Peyer's patch (tissue), 4 donors: ENCODE measurements around the gene NLGN1. TPM values are rescaled to one million over a fixed set of nuclear protein-coding genes. Genes with fewer than 3 reads are reported as not detected.

Experiments used
- DNase-seq, 3 donors: peaks; one replicate each; pipeline ENCODE4 v3.0.0-alpha.2; 2017 to 2019
- H3K27ac ChIP-seq, 4 donors: fragments of 200-600 bp; sonication (generic); one replicate each; pipeline ENCODE4 v1.5.1; 2016 to 2019
- H3K27me3 ChIP-seq, 2 donors: fragments of 200-600 bp; sonication (generic); one replicate each; pipeline ENCODE4 v1.5.1; 2019
- H3K36me3 ChIP-seq, 3 donors: fragments of 200-600 bp; sonication (generic); one replicate each; pipeline ENCODE4 v1.5.1; 2016 to 2019
- H3K4me1 ChIP-seq, 4 donors: fragments of 200-600 bp; sonication (generic); one replicate each; pipeline ENCODE4 v1.5.1; 2016 to 2019
- H3K4me3 ChIP-seq, 4 donors: fragments of 200-600 bp; sonication (generic); 1 replicate in 3 of 4; 2 replicates in 1 of 4; pipeline ENCODE4 v1.5.1; 2016 to 2019; ENCODE audit warnings: mild to moderate bottlenecking in 1 of 4
- H3K9me3 ChIP-seq, 4 donors: fragments of 200-600 bp; sonication (generic); one replicate each; pipeline ENCODE4 v1.5.1; 2016 to 2019; ENCODE audit warnings: mild to moderate bottlenecking in 1 of 4
- POLR2A ChIP-seq, 2 donors: fragments of 450-650 bp; IDR thresholded peaks; one replicate each; pipeline ENCODE4 v1.5.1; 2017; ENCODE audit warnings: antibody characterized with exemption in 2 of 2, mild to moderate bottlenecking in 2 of 2, moderate library complexity in 2 of 2
- total RNA-seq, 4 donors: library from RNA; depleted of rRNA; stranded (reverse); fragments of >200 nt; gene quantifications; one replicate each; pipeline ENCODE4 v1.1.0, GENCODE V29; 2016
- TF ChIP-seq, protein P1 (sequence below), 6 experiments: fragments of 450-650 bp in 4 of 6; fragments of 200-600 bp in 2 of 6; sonication (generic) in 1 of 6; IDR thresholded peaks; one replicate each; pipeline ENCODE4 v1.5.1; 2017 to 2019; ENCODE audit warnings: antibody characterized with exemption in 6 of 6, mild to moderate bottlenecking in 3 of 6, moderate library complexity in 1 of 6

The NLGN1 gene
- total RNA-seq, 4 donors from 2014 or later, result 0.18 to 3.3 (median 1.3) TPM

DNA sequence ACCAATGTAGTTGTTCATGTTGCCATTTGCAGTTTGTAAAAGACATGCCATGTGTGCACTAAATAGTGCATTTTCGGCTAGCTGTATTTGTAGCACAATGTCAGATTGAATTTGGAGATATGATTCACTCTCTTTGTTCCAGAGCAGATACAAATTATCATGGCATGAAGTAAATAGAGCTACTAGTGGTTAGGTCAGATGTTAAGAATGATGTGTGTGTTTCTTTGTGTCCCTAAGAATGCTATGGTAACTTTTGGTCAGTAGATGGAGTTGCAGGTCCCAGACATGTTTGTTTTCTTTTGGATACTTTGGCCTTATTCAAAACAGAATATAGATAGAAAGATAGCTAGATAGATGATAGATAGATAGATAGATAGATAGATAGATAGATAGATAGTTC lies 595.8 kb downstream of the NLGN1 start:
- no peak for DNase-seq

GRCh38 chr3:174000675-174001074 lies 603.1 kb downstream of the NLGN1 start:
- no peaks in the 10 kb centered on the region for H3K27me3 ChIP-seq
- no peak for TF ChIP-seq POLR2A (IDR thresholded peaks at IDR 0.05)
- TF ChIP-seq, protein P1, sequence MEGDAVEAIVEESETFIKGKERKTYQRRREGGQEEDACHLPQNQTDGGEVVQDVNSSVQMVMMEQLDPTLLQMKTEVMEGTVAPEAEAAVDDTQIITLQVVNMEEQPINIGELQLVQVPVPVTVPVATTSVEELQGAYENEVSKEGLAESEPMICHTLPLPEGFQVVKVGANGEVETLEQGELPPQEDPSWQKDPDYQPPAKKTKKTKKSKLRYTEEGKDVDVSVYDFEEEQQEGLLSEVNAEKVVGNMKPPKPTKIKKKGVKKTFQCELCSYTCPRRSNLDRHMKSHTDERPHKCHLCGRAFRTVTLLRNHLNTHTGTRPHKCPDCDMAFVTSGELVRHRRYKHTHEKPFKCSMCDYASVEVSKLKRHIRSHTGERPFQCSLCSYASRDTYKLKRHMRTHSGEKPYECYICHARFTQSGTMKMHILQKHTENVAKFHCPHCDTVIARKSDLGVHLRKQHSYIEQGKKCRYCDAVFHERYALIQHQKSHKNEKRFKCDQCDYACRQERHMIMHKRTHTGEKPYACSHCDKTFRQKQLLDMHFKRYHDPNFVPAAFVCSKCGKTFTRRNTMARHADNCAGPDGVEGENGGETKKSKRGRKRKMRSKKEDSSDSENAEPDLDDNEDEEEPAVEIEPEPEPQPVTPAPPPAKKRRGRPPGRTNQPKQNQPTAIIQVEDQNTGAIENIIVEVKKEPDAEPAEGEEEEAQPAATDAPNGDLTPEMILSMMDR (IDR thresholded peaks at IDR 0.05), result no peak
- H3K36me3 ChIP-seq, result no peaks in the 10 kb centered on the region
- H3K9me3 ChIP-seq, result no peaks in the 10 kb centered on the region
- no peaks in the 10 kb centered on the region for H3K4me1 ChIP-seq
- H3K4me3 ChIP-seq, result no peak overlapping the region
- no peak for DNase-seq
- no peak overlapping the region for H3K27ac ChIP-seq

More for the DNA sequence above, 595.8 kb downstream of the NLGN1 start:
- Histone ChIP-seq H3K9me3 (no peaks in the 10 kb centered on the region), H3K4me1 (no peaks in the 10 kb centered on the region), H3K27me3 (no peaks in the 10 kb centered on the region), H3K36me3 (no peaks in the 10 kb centered on the region), H3K4me3 (no peak overlapping the region), H3K27ac (no peak overlapping the region)
- TF ChIP-seq POLR2A (IDR thresholded peaks at IDR 0.05), result no peak
- TF ChIP-seq, protein P1 (IDR thresholded peaks at IDR 0.05), result peak in 2 of 6 experiments; percentile 15 to 20

DNA sequence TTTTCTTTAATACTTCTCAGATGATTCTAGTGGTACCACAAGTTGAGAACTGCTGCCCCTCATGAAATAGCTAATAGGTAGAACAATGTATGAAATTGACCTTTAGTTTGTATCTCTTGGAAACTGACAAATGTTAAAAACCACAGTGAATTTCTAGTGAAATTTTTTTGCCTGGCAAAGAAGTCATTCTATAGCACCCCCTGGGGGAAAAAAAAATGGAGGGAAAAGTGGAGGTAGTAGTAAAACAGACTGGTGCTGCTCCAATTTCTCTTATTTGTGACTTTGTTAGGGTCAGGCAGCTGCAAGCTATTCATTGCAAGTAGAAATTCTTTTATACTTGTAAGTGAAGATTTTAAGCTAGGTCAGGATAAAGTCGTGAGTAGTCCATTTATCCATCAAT lies 605.0 kb downstream of the NLGN1 start:
- H3K4me1 ChIP-seq, result no peaks in the 10 kb centered on the region
- H3K9me3 ChIP-seq, result no peaks in the 10 kb centered on the region
- TF ChIP-seq POLR2A (IDR thresholded peaks at IDR 0.05), result no peak

GRCh38 chr3:174010907-174011306 lies 613.4 kb downstream of the NLGN1 start:
- Histone ChIP-seq H3K4me1 (no peaks in the 10 kb centered on the region), H3K4me3 (no peak overlapping the region), H3K27ac (no peak overlapping the region), H3K27me3 (no peaks in the 10 kb centered on the region), H3K9me3 (no peaks in the 10 kb centered on the region), H3K36me3 (no peaks in the 10 kb centered on the region)
- DNase-seq, result no peak
- no peak for TF ChIP-seq POLR2A (IDR thresholded peaks at IDR 0.05)
- TF ChIP-seq, protein P1 (IDR thresholded peaks at IDR 0.05), result no peak

More for the DNA sequence above, 605.0 kb downstream of the NLGN1 start:
- Histone ChIP-seq H3K27me3 (no peaks in the 10 kb centered on the region), H3K4me3 (no peak overlapping the region), H3K36me3 (no peaks in the 10 kb centered on the region), H3K27ac (no peak overlapping the region)
- DNase-seq, result no peak

DNA sequence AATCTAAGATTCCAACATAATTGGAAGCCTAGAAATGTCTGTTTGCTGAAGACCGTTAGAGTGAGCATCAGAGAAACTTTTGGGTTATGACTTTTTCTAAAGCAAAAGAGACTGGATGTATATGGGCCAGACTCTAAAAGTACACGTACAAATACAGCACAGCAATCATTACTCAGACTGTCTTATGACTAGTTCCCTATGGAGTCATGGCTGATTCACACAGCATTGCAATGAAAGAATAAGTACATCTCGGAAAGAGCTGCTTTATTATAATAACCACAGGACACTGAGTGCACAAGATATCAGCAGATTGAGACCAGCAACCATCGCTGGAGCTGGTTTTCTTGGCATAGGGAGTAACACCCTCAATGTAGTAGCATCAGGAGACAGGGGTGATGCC lies 618.6 kb downstream of the NLGN1 start:
- H3K27me3 ChIP-seq, result no peaks in the 10 kb centered on the region

GRCh38 chr3:174020156-174020555 lies 622.6 kb downstream of the NLGN1 start:
- H3K36me3 ChIP-seq, result no peaks in the 10 kb centered on the region
- no peaks in the 10 kb centered on the region for H3K9me3 ChIP-seq
- H3K4me3 ChIP-seq, result no peak overlapping the region
- no peaks in the 10 kb centered on the region for H3K4me1 ChIP-seq
- no peak for TF ChIP-seq POLR2A (IDR thresholded peaks at IDR 0.05)
- TF ChIP-seq, protein P1 (IDR thresholded peaks at IDR 0.05), result no peak
- DNase-seq, result no peak
- no peaks in the 10 kb centered on the region for H3K27me3 ChIP-seq
- no peak overlapping the region for H3K27ac ChIP-seq

More for the DNA sequence above, 618.6 kb downstream of the NLGN1 start:
- Histone ChIP-seq H3K9me3 (no peaks in the 10 kb centered on the region), H3K4me3 (no peak overlapping the region), H3K4me1 (no peaks in the 10 kb centered on the region), H3K27ac (no peak overlapping the region), H3K36me3 (no peaks in the 10 kb centered on the region)
- DNase-seq, result no peak
- TF ChIP-seq POLR2A (IDR thresholded peaks at IDR 0.05), result no peak
- TF ChIP-seq, protein P1 (IDR thresholded peaks at IDR 0.05), result no peak
